H1 (cell line): ENCODE results near the gene NEK4. TPM values are rescaled to one million over a fixed set of nuclear protein-coding genes. Genes with fewer than 3 reads are reported as not detected.

Experiments used
- POU5F1 ChIP-seq: IDR thresholded peaks from 2 replicates; pipeline ENCODE4 v1.6.1; 2011; ENCODE audit warnings: low read depth, mild to moderate bottlenecking, low read length, moderate library complexity
- polyA plus RNA-seq, 7 experiments: library from polyadenylated mRNA; depleted of rRNA in 3 of 7; stranded (reverse) in 5 of 7; unstranded in 2 of 7; fragments of >200 nt in 5 of 7; fragments of 200-250 nt in 2 of 7; gene quantifications; 1 replicate in 5 of 7; 2 replicates in 1 of 7; 4 replicates in 1 of 7; pipeline versions ENCODE4 v1.2.1 to v1.2.3, GENCODE V29; 2011 to 2013; ENCODE audit warnings: missing spikeins in 2 of 7, mixed read lengths in 2 of 7
- total RNA-seq: library from RNA; stranded (reverse); fragmentation: NEBNext Ultra II Directional; extraction: Animal tissue kit (Norgen Biotek cat#: 25700); gene quantifications from 2 replicates; pipeline ENCODE4 v1.2.1, GENCODE V29; 2021

Gene NEK4
- total and polyA plus RNA-seq, 2 of the 8 experiments (the other 6 are each of a cell fraction or from before 2014, with no cell fraction given) = 7.5 to 40.0 TPM

DNA sequence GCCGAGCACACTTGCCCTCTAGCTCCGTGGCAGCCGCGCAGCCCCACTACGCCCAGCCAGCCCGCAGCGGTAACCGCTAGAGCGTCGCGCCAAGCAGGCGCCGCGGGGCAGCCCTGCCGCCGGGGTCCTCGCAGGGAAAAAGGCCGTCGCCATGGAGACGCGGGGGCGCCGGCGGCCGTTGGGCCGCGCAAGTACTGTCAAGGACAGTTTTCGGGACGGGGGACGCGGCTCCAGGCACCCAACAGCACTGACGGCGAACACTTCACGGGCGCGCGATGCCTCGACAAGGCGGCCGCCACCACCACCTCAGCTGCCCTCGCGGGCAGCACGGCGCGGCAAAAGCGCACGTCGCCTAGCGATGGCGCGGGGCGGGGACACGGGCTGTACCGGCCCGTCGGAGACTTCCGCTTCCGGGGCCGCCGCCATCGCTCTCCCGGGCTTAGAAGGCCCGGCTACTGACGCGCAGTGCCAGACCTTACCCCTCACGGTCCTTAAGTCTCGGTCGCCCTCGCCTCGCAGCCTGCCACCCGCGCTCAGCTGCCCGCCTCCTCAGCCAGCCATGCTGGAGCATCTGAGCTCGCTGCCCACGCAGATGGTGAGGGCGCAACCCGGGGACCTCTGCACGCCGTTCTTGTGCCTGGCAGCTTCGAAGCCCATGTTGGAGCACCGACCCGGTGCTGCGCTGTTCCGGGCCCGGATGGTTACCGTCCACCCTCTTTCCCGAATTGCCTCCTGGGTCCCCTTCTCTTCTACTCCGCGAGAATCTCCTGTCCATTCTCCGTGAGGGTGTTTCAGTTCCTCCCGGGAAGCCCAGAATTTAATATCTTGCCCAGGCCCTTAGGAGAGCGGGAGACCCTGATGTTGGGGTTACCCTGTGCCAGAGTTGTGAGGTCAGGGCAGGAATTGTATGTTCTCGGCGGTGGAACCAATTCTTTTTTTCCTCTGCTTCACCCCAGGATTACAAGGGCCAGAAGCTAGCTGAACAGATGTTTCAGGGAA is 64.8 kb downstream of the NEK4 start, which contains the start of the genes GLT8D1 and SPCS1 (continued):
- no peak for TF ChIP-seq POU5F1
